ENCODE results near the gene TEKT2.

Gene TEKT2

DNA sequence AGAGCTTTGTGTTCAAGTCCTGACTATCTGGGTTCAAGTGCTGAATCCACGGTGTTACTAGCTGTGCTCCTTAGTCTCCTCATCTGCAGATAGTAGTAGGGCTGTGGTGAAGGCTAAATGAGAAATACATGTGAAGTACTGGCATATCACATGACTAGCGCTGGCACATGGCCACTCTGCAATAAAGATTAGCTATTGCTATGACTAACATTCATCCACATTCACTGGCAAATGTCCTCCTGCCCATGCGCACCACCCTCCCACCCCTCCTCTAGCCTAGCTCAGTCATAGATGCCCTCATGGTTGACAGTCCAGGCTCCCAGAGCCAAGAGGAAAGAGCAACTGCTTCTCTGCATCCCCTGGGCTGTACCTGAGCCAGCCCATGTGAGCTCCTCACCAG, 49.6 kb downstream of the TEKT2 start:
- Histone ChIP-seq H3K4me3 (ENCODE audit: low read depth, low read length) (no peak overlapping the region), H3K4me1 (ENCODE audit: control insufficient read depth, insufficient read depth, low read length) (no peaks in the 10 kb centered on the region), H3K36me3 (ENCODE audit: control insufficient read depth, insufficient read depth, low read length) (peaks cover 22% of the 10 kb centered on the region), H3K9ac (ENCODE audit: low read depth, low read length) (no peak overlapping the region), H3K9me3 (ENCODE audit: control insufficient read depth, insufficient read depth, low read length) (no peaks in the 10 kb centered on the region), H3K27me3 (ENCODE audit: control insufficient read depth, insufficient read depth, low read length) (no peaks in the 10 kb centered on the region), H3K27ac (ENCODE audit: low read depth, low read length) (no peak overlapping the region)

DNA sequence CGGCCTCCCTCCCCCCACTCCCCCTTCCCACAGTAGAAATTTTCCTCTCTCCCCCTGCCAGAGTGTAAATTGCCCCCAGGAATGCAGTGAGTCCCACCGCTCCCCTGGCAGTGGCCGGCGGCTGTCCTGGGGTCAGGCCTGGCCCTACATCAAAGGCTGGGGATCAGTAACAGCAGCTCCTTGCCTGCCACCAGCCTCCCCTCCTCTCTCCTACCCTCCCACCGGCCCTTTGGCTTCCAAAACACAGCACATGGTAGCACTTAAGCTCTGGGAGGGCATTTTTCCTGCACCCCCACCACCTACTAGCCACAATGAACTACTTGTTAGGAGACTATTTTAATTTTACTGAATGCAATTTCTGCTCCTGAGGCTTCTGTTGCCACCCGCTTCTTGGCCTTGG, 50.1 kb downstream of the TEKT2 start:
- peaks cover 23% of the 10 kb centered on the region for H3K36me3 ChIP-seq (ENCODE audit: control insufficient read depth, insufficient read depth, low read length)
- H3K4me1 ChIP-seq (ENCODE audit: control insufficient read depth, insufficient read depth, low read length), result no peaks in the 10 kb centered on the region
- no peaks in the 10 kb centered on the region for H3K9me3 ChIP-seq (ENCODE audit: control insufficient read depth, insufficient read depth, low read length)
- no peaks in the 10 kb centered on the region for H3K27me3 ChIP-seq (ENCODE audit: control insufficient read depth, insufficient read depth, low read length)
- no peak overlapping the region for H3K27ac ChIP-seq (ENCODE audit: low read depth, low read length)
- no peak overlapping the region for H3K9ac ChIP-seq (ENCODE audit: low read depth, low read length)
- H3K4me3 ChIP-seq (ENCODE audit: low read depth, low read length), result no peak overlapping the region

DNA sequence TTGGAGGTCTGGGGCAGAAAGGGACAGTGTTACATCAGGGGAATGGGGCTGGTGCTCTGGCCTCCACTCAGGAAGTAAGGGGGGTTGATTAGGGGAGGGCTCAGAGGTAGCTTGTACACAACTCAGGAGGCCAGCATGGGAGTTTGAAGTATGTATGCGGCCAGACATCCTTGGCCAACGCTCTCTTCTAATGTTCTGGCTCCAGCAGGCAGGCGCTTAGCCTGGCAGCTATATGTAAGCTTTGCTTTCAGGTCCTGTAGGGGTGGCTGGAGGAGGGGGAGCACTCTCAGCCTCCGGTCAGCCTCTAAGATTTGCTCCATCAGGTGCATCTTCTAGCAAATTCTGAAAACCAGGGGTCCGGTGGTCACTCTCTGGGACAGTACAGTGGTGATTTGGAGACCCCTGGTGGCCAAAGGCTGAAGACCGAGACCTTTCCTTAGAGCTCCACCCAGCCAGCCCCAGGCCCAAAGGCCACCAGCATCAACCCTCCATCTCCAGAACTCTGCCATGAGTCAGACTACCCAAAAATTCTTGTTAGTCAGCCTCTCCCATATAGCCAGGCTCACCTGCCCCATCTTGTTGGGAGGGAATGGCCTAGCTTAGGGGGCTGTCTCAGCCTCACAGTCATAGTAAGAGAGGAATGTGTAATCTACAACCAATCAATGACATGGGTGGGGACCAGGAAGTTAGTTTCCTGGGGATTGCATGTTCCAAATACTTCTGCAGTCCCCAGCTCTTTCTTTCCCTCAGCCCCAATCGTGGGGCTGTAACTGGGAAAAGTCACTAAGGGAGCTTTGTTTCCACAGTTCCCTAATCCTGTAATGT, 50.8 kb downstream of the TEKT2 start:
- Histone ChIP-seq H3K9ac (ENCODE audit: low read depth, low read length) (no peak overlapping the region), H3K9me3 (ENCODE audit: control insufficient read depth, insufficient read depth, low read length) (no peaks in the 10 kb centered on the region), H3K36me3 (ENCODE audit: control insufficient read depth, insufficient read depth, low read length) (peaks cover 26% of the 10 kb centered on the region), H3K4me1 (ENCODE audit: control insufficient read depth, insufficient read depth, low read length) (no peaks in the 10 kb centered on the region), H3K27me3 (ENCODE audit: control insufficient read depth, insufficient read depth, low read length) (no peaks in the 10 kb centered on the region), H3K4me3 (ENCODE audit: low read depth, low read length) (no peak overlapping the region), H3K27ac (ENCODE audit: low read depth, low read length) (no peak overlapping the region)

DNA sequence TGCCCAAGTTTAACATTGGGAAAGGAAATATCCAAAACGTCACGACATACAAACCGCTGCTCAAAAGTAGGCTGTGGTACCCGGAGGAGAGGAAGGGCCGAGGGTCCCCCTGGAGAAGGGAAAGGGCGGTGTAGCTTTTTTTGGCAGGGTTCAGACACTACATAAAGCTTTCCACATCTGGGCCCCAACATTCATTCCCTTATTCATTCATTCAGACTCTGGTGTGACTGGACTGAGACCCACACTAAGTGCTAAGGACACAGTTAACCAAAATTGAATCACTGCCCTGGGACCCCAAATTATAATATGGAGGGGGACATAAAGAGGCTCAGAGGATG, 51.4 kb downstream of the TEKT2 start:
- Histone ChIP-seq H3K9ac (ENCODE audit: low read depth, low read length) (no peak overlapping the region), H3K27me3 (ENCODE audit: control insufficient read depth, insufficient read depth, low read length) (no peaks in the 10 kb centered on the region), H3K27ac (ENCODE audit: low read depth, low read length) (no peak overlapping the region), H3K36me3 (ENCODE audit: control insufficient read depth, insufficient read depth, low read length) (peaks cover 31% of the 10 kb centered on the region), H3K4me3 (ENCODE audit: low read depth, low read length) (no peak overlapping the region), H3K9me3 (ENCODE audit: control insufficient read depth, insufficient read depth, low read length) (no peaks in the 10 kb centered on the region), H3K4me1 (ENCODE audit: control insufficient read depth, insufficient read depth, low read length) (no peaks in the 10 kb centered on the region)

DNA sequence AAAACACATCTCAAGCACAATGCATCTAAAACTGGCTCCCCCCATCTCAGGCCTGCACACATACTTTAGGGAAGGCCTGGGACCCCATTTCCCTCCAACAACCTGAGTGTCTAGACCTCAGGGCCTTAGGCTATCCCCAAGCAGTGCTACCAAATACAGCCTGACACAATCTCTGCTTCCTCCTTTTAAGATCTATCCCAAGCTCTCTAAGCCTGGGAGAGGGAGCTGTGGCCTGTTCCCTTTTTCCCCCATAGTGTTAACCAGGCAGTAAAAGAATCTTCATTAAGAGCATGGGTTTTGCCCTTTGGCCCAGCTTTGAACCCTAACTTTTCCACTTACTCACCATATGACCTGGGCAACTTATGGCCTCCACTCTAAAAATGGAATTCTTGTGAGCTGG, 51.9 kb downstream of the TEKT2 start:
- Histone ChIP-seq H3K27ac (ENCODE audit: low read depth, low read length) (no peak overlapping the region), H3K4me1 (ENCODE audit: control insufficient read depth, insufficient read depth, low read length) (no peaks in the 10 kb centered on the region), H3K27me3 (ENCODE audit: control insufficient read depth, insufficient read depth, low read length) (no peaks in the 10 kb centered on the region), H3K36me3 (ENCODE audit: control insufficient read depth, insufficient read depth, low read length) (peaks cover 32% of the 10 kb centered on the region), H3K9me3 (ENCODE audit: control insufficient read depth, insufficient read depth, low read length) (no peaks in the 10 kb centered on the region), H3K9ac (ENCODE audit: low read depth, low read length) (no peak overlapping the region), H3K4me3 (ENCODE audit: low read depth, low read length) (no peak overlapping the region)

- Histone ChIP-seq H3K9ac (ENCODE audit: low read depth, low read length) (no peak overlapping the region), H3K4me3 (ENCODE audit: low read depth, low read length) (no peak overlapping the region), H3K4me1 (ENCODE audit: control insufficient read depth, insufficient read depth, low read length) (no peaks in the 10 kb centered on the region), H3K27me3 (ENCODE audit: control insufficient read depth, insufficient read depth, low read length) (no peaks in the 10 kb centered on the region), H3K27ac (ENCODE audit: low read depth, low read length) (no peak overlapping the region), H3K9me3 (ENCODE audit: control insufficient read depth, insufficient read depth, low read length) (no peaks in the 10 kb centered on the region), H3K36me3 (ENCODE audit: control insufficient read depth, insufficient read depth, low read length) (peaks cover 32% of the 10 kb centered on the region)
Measured at GRCh38 chr1:36136535-36136934, 52.6 kb downstream of the TEKT2 start.

DNA sequence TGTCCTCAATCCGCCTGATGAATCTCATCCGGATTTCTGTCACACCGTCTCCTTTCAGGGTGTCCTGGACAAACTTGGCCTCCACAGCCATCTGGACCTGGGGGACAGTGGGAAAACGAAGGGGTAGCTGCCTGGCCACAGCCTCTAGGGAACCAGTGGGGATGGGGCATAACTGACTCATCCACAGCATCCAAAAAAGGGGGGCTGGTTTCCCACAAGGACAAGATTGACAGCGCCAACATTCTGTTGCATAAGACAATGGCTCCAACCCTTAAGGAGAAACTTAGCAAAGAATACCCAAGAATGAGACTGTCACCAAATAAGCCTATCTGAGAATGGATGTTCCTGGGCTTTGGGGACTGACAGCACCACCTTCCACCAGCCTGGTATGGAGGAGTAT, 53.3 kb downstream of the TEKT2 start:
- Histone ChIP-seq H3K4me1 (ENCODE audit: control insufficient read depth, insufficient read depth, low read length) (no peaks in the 10 kb centered on the region), H3K4me3 (ENCODE audit: low read depth, low read length) (no peak overlapping the region), H3K36me3 (ENCODE audit: control insufficient read depth, insufficient read depth, low read length) (peaks cover 32% of the 10 kb centered on the region), H3K9ac (ENCODE audit: low read depth, low read length) (no peak overlapping the region), H3K27ac (ENCODE audit: low read depth, low read length) (no peak overlapping the region), H3K9me3 (ENCODE audit: control insufficient read depth, insufficient read depth, low read length) (no peaks in the 10 kb centered on the region), H3K27me3 (ENCODE audit: control insufficient read depth, insufficient read depth, low read length) (no peaks in the 10 kb centered on the region)

DNA sequence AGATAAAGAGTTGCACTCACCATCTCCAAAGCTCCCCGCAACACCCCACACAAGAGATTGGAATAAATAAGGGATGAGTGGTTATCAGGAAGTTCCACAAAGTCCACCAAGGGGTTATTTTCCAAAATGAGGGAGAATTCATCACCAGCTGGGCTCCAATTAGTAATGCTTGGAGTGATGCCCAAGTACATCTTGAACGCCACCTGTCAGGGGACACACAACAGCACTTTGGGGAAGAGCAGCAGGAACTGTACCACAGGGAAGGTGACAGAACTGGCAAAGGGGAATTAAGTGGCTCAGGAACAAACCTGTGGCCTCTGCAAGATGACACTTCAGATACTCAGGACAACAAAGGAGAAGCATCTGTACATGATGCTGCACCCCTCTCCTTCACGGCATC, 53.9 kb downstream of the TEKT2 start:
- H3K9me3 ChIP-seq (ENCODE audit: control insufficient read depth, insufficient read depth, low read length), result no peaks in the 10 kb centered on the region
- peaks cover 32% of the 10 kb centered on the region for H3K36me3 ChIP-seq (ENCODE audit: control insufficient read depth, insufficient read depth, low read length)
- H3K4me3 ChIP-seq (ENCODE audit: low read depth, low read length), result no peak overlapping the region
- H3K4me1 ChIP-seq (ENCODE audit: control insufficient read depth, insufficient read depth, low read length), result no peaks in the 10 kb centered on the region
- no peak overlapping the region for H3K27ac ChIP-seq (ENCODE audit: low read depth, low read length)
- H3K9ac ChIP-seq (ENCODE audit: low read depth, low read length), result no peak overlapping the region
- H3K27me3 ChIP-seq (ENCODE audit: control insufficient read depth, insufficient read depth, low read length), result no peaks in the 10 kb centered on the region
